Measurements from ENCODE around the gene ITGA5.
"Not testable (repeated sequence)": the region's sequence is repeated elsewhere in the genome, so short reads cannot be mapped to it uniquely, and the experiment has no call there.

DNA sequence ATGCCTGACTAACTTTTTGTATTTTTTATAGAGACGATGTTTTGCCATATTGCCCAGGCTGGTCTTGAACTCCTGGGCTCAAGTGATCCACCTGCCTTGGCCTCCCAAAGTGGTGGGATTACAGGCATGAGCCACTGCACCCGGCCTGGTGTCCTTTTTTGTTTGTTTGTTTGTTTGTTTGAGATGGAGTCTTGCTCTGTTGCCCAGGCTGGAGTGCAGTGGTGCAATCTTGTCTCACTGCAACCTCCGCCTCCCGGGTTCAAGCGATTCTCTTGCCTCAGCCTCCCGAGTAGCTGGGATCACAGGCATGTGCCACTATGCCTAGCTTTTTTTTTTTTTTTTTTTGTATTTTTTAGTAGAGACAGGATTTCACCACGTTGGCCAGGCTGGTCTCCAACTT, 64.8 kb downstream of the ITGA5 start:
- TF ChIP-seq CTCF (IDR thresholded peaks at IDR 0.05); ZFX (IDR thresholded peaks at IDR 0.05; ENCODE audit: borderline replicate concordance): not testable (repeated sequence)
